Osteoblast (primary cell): ENCODE results near the gene EGFL6. TPM values are rescaled to one million over a fixed set of nuclear protein-coding genes. Genes with fewer than 3 reads are reported as not detected.

Experiments used
- DNase-seq: peaks from one replicate; pipeline ENCODE4 v3.0.0; 2011; ENCODE audit warnings: low spot score, mixed read lengths; ENCODE audit not compliant: insufficient read length; ENCODE audit errors: missing footprints
- H2AFZ ChIP-seq: 2 replicates; pipeline ENCODE4 v1.6.0; 2011; ENCODE audit warnings: mild to moderate bottlenecking, low read length
- H3K27ac ChIP-seq: 2 replicates; pipeline ENCODE4 v1.5.1; 2011; ENCODE audit warnings: mild to moderate bottlenecking, low read depth, low read length, moderate library complexity
- H3K27me3 ChIP-seq: 2 replicates; pipeline ENCODE4 v1.6.0; 2012; ENCODE audit warnings: mild to moderate bottlenecking, control low read depth, inconsistent platforms, low read length, moderate library complexity; ENCODE audit not compliant: insufficient read depth
- H3K36me3 ChIP-seq: 2 replicates; pipeline ENCODE4 v1.5.1; 2011; ENCODE audit warnings: mild to moderate bottlenecking, low read length, control low read depth, moderate library complexity; ENCODE audit not compliant: insufficient read depth
- H3K4me1 ChIP-seq: 2 replicates; pipeline ENCODE4 v1.5.1; 2011; ENCODE audit warnings: mild to moderate bottlenecking, low read length, control low read depth, moderate library complexity; ENCODE audit not compliant: insufficient read depth
- H3K4me2 ChIP-seq: 2 replicates; pipeline ENCODE4 v1.6.0; 2011; ENCODE audit warnings: mild to moderate bottlenecking, low read length; ENCODE audit not compliant: insufficient read depth
- H3K4me3 ChIP-seq: fragments of 200-600 bp; sonication (generic); 3 replicates; pipeline ENCODE4 v1.5.1; 2012; ENCODE audit warnings: mild to moderate bottlenecking, low read length, inconsistent platforms; ENCODE audit not compliant: insufficient read depth
- H3K79me2 ChIP-seq: 2 replicates; pipeline ENCODE4 v1.6.0; 2012; ENCODE audit warnings: mild to moderate bottlenecking, low read length, control low read depth, inconsistent platforms; ENCODE audit not compliant: insufficient read depth
- H3K9me3 ChIP-seq: 2 replicates; pipeline ENCODE4 v1.5.1; 2011; ENCODE audit warnings: low read depth, low read length, control low read depth
- H4K20me1 ChIP-seq: 2 replicates; pipeline ENCODE4 v1.6.0; 2012; ENCODE audit warnings: mild to moderate bottlenecking, low read length, control low read depth; ENCODE audit not compliant: insufficient read depth
- total RNA-seq: library from RNA; depleted of rRNA; stranded (reverse); fragments of >200 nt; gene quantifications from 2 replicates; pipeline ENCODE4 v1.2.3, GENCODE V29; 2012
- TF ChIP-seq, protein P1 (sequence below): IDR thresholded peaks from 2 replicates; pipeline ENCODE4 v1.5.1; 2011; ENCODE audit warnings: mild to moderate bottlenecking, low read depth, low read length, moderate library complexity; ENCODE audit errors: extremely low read depth

EGFL6 gene
- total RNA-seq, 1 donor: under 0.01 TPM

DNA sequence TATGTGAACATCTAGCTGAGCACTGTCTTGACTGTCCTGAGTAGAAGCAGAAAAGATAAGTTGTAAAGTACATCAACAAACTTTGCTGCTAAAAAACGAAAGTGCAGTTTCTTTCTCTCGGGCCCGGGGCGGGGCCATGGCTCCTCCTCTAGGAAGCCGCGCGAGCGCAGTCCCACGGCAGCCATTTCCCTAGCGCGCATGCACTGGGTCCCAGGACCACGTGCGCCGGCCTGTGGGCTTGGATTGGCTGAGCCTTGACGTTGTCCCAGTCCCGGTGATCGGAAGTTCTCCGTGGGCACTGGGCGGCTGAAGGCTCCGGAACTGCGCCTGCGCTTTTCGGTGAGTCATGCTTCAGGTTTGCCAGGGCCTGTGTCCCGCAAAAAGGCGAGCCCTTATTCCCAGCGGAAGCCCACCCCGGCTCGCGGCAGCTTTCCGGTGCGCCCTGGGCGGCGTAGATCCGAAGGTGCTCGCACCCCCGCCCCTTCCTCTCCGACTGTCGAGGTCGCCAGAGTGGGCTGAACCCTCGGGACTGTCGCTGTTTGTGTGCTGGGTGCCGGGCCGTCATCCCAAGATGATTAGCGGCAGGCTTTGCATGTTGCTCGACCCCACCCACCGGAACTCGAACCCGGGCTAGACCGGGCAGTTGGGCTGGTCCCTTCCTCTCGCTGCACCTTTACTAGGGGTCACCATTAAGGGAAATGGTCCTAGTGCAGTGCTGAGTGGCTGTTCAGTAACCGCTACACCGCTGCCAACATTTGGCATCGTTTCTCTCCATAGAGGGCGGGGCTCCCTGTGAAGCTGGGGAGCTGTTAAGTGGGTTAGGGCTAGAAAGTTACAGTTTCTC, 83.7 kb downstream of the EGFL6 start, which contains the start of gene TCEANC:
TSS of gene TCEANC (plus strand) at position 292 of the 844 bp plus-strand sequence. CDS start 9,368 bp downstream, outside the sequence.
- H4K20me1 ChIP-seq: no peaks in the 10 kb centered on the region
- peak within 1 kb of the TSS; percentile 79 for H3K27ac ChIP-seq
- H3K9me3 ChIP-seq: no peaks in the 10 kb centered on the region
- H3K4me1 ChIP-seq: peaks cover 15% of the 10 kb centered on the region
- peak within 1 kb of the TSS; percentile 95 for H2AFZ ChIP-seq
- H3K36me3 ChIP-seq: no peaks in the 10 kb centered on the region
- peak within 1 kb of the TSS; percentile 85 for H3K4me3 ChIP-seq
- H3K4me2 ChIP-seq: peak within 1 kb of the TSS; percentile 82
- H3K27me3 ChIP-seq: peaks cover 7% of the 10 kb centered on the region
- TF ChIP-seq, protein P1, sequence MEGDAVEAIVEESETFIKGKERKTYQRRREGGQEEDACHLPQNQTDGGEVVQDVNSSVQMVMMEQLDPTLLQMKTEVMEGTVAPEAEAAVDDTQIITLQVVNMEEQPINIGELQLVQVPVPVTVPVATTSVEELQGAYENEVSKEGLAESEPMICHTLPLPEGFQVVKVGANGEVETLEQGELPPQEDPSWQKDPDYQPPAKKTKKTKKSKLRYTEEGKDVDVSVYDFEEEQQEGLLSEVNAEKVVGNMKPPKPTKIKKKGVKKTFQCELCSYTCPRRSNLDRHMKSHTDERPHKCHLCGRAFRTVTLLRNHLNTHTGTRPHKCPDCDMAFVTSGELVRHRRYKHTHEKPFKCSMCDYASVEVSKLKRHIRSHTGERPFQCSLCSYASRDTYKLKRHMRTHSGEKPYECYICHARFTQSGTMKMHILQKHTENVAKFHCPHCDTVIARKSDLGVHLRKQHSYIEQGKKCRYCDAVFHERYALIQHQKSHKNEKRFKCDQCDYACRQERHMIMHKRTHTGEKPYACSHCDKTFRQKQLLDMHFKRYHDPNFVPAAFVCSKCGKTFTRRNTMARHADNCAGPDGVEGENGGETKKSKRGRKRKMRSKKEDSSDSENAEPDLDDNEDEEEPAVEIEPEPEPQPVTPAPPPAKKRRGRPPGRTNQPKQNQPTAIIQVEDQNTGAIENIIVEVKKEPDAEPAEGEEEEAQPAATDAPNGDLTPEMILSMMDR: no peak
- H3K79me2 ChIP-seq: no peaks in the 10 kb centered on the region
- DNase-seq: peak; percentile 95

DNA sequence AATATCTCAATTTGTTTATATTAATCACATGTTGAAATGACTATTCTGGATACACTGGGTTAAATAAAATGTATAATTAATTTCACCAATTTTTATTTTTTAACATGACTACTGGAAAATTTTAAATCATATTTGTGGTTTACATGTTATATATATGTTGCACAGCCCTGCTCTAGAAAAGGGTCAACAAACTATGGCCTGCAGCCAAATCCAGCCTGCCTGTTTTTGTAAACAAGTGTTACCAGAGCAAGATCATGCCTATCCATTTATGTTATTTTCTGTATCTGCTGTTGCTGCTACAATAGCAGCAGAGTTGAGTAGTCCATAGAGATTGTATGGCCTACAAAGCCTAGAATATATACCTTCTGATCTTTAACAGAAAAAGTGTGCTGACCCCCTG, 84.7 kb downstream of the EGFL6 start:
- DNase-seq: no peak
- no peak overlapping the region for H3K27ac ChIP-seq
- H3K36me3 ChIP-seq: no peaks in the 10 kb centered on the region
- TF ChIP-seq, protein P1: no peak
- no peaks in the 10 kb centered on the region for H3K9me3 ChIP-seq
- H3K79me2 ChIP-seq: no peaks in the 10 kb centered on the region
- no peaks in the 10 kb centered on the region for H4K20me1 ChIP-seq
- H3K4me1 ChIP-seq: peaks cover 20% of the 10 kb centered on the region
- H3K4me2 ChIP-seq: peak overlapping the region; percentile 82
- H2AFZ ChIP-seq: no peak overlapping the region
- H3K27me3 ChIP-seq: peaks cover 7% of the 10 kb centered on the region
- no peak overlapping the region for H3K4me3 ChIP-seq

DNA sequence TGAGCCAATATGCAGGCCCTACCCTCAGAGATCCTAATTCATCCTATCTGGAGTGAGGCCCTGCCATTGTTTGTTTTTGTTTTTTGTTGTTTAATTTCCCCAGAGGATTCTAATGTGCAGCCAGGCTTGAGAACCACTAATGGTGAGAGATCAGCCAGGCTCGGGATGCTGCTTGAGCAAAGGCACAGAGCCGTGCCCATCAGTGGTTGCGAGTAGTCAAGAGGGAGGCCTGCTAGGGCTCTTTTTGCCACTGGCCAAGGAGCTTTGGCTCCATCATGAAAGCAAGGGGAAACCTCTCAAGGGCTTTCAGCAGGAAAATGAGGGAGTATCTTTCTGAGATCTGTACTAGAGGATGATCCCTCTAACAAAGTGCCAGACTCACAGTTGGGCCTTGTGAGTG, 86.3 kb downstream of the EGFL6 start:
- Histone ChIP-seq H3K36me3 (no peaks in the 10 kb centered on the region), H3K27me3 (no peaks in the 10 kb centered on the region), H3K4me3 (no peak overlapping the region), H4K20me1 (no peaks in the 10 kb centered on the region), H3K79me2 (no peaks in the 10 kb centered on the region), H3K4me1 (peaks cover 20% of the 10 kb centered on the region), H3K27ac (no peak overlapping the region), H3K9me3 (no peaks in the 10 kb centered on the region), H3K4me2 (no peak overlapping the region), H2AFZ (no peak overlapping the region)
- TF ChIP-seq, protein P1: no peak
- DNase-seq: peak; percentile 3

DNA sequence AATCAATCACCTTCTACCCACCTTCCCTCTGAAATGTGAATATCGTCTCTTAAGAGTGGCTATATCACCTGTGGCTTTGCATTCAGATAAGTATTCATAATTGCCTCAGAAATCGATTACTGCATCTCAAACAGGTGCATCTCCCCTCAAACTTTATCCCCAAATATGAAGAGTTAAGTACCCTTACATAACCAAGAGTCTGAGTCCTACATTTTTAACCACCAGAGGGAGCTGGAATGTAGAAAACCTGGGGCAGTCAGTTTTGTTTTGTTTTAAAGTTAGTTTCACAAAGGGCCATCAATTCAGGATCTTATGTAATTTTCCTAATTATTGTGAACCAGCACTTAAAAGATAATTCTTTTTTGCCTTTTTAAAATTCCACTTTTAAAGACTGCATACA, 89.2 kb downstream of the EGFL6 start:
- no peaks in the 10 kb centered on the region for H3K79me2 ChIP-seq
- H2AFZ ChIP-seq: peak overlapping the region; percentile 54
- peak; percentile 63 for DNase-seq
- no peaks in the 10 kb centered on the region for H3K9me3 ChIP-seq
- H3K4me2 ChIP-seq: peak overlapping the region; percentile 64
- TF ChIP-seq, protein P1: peak; percentile 69
- H3K4me3 ChIP-seq: peak overlapping the region; percentile 22
- H3K4me1 ChIP-seq: peaks cover 23% of the 10 kb centered on the region
- no peaks in the 10 kb centered on the region for H3K36me3 ChIP-seq
- no peaks in the 10 kb centered on the region for H3K27me3 ChIP-seq
- H4K20me1 ChIP-seq: no peaks in the 10 kb centered on the region
- H3K27ac ChIP-seq: peak overlapping the region; percentile 68
